GM13976 (cell line): ENCODE data around the gene HS1BP3.

Experiments
- DNase-seq: peaks from one replicate; pipeline ENCODE4 v3.0.0; 2012; ENCODE audit warnings: low spot score
- CTCF ChIP-seq: IDR thresholded peaks from 2 replicates; pipeline ENCODE4 v1.5.1; 2012; ENCODE audit warnings: borderline replicate concordance, mild to moderate bottlenecking; ENCODE audit not compliant: insufficient read depth; ENCODE audit errors: extremely low read depth, missing control alignments, control extremely low read depth
- in situ Hi-C: fragments of 300-500 bp; cut with MboI; formaldehyde crosslinking; loops from one replicate; pipeline ENCODE4 v1.12.0; 2022; ENCODE audit warnings: low sequenced_read_pairs, mixed read lengths, inconsistent platforms; ENCODE audit not compliant: unreplicated experiment

Gene HS1BP3

DNA sequence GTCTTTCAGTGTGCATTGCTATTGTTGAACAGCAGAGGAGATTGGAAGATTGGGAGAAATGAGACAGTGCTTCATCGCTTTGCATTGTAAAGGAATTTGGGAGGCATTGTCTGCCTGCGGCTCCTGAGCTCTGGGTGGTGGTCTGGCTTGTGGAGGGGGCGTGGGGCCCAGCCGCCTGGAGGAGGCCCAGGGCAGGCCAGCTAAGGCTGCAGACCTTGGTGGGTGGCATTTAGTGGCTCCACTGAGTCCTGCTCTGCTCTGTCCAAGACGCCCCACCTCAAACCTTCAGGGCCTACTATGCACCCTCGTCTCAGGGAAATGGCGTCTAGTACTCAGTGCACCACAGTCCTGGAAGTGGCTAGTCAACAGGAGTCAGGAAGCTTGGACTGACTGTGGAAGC, 5.7 kb upstream of the HS1BP3 start:
- in situ Hi-C loops, result no loop called here
- no peak for DNase-seq

GRCh38 chr2:20654535-20654813, 3.6 kb upstream of the HS1BP3 start:
- no peak for DNase-seq
- in situ Hi-C loops, result no loop called here
- TF ChIP-seq CTCF, result no peak

More for the DNA sequence above, 5.7 kb upstream of the HS1BP3 start:
- no peak for TF ChIP-seq CTCF

GRCh38 chr2:20653695-20654534, 3.0 kb upstream of the HS1BP3 start:
- no peak for DNase-seq
- in situ Hi-C loops, result no loop called here
- TF ChIP-seq CTCF, result no peak

- in situ Hi-C loops, result no loop called here
- TF ChIP-seq CTCF, result no peak
- no peak for DNase-seq
Measured at GRCh38 chr2:20652673-20653575, 2.0 kb upstream of the HS1BP3 start.

DNA sequence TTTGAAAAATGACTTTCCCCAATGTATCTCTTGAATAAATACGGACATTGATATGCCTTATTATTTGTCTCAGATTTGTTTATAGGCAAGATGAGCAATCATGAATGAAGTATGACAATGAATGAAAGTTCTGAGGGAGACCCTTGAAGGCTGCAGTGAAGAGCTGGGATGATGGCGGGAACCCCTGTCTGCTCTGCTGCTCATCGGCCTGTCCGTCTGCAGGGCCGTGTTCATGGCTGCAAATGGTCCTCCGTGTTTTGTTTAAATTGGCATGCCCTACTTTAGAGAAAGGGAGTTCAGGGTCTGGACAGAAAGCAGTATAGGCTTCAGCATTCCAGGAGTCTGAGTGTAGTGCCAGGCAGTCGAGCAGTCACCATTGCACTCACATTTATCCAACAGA, 1.2 kb upstream of the HS1BP3 start:
- no peak for DNase-seq
- TF ChIP-seq CTCF, result no peak
- in situ Hi-C loops, result no loop called here

DNA sequence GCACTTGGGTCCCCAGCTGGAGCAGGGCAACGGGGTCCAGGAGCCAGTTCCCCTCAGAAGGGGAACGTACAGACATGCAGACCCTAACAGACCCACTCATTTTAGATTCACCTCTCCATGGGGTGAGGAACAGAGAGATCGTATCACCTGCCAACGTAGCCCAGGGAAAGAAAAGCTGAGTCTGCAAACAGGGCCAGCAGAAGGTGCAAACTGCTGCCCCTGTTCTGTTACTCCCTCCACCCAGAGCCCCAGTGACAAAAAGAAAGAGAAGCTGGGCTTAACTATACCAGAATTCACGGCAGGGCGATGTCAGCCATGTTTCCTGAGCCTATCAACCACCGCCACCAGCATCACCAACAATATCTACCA, 817 bp upstream of the HS1BP3 start:
- TF ChIP-seq CTCF, result no peak
- DNase-seq, result no peak
- in situ Hi-C loops, result no loop called here
